BE2C (cell line): ENCODE results near the gene RAB31.
A peak's percentile ranks its signal among the peaks of the same experiment; 100 is the strongest.

Experiments
- DNase-seq: peaks from one replicate; pipeline ENCODE4 v3.0.0-alpha.2; 2020
- H3K27me3 ChIP-seq: fragments of 250-450 bp; sonication (Bioruptor Pico); 2 replicates; pipeline ENCODE4 v1.5.1; 2020; ENCODE audit warnings: mild to moderate bottlenecking
- H3K36me3 ChIP-seq: fragments of 250-450 bp; sonication (Bioruptor Pico); 2 replicates; pipeline ENCODE4 v1.5.1; 2020; ENCODE audit warnings: mild to moderate bottlenecking
- H3K4me1 ChIP-seq: fragments of 250-450 bp; sonication (Bioruptor Pico); 2 replicates; pipeline ENCODE4 v1.5.1; 2020
- H3K4me3 ChIP-seq: 2 replicates; pipeline ENCODE4 v1.5.1; 2011; ENCODE audit warnings: low read depth, low read length
- H3K9me3 ChIP-seq: fragments of 250-450 bp; sonication (Bioruptor Pico); 2 replicates; pipeline ENCODE4 v1.5.1; 2020
- CTCF ChIP-seq: IDR thresholded peaks from 2 replicates; pipeline ENCODE4 v1.5.1; 2012; ENCODE audit warnings: mild to moderate bottlenecking, low read depth, low read length

Gene RAB31

GRCh38 chr18:9741406-9741792, 33.3 kb downstream of the RAB31 start:
- Histone ChIP-seq H3K36me3 (no peaks in the 10 kb centered on the region), H3K4me1 (no peaks in the 10 kb centered on the region; the same call in none of the 2 replicates), H3K27me3 (no peaks in the 10 kb centered on the region), H3K4me3 (no peak overlapping the region), H3K9me3 (no peaks in the 10 kb centered on the region)
- no peak for TF ChIP-seq CTCF
- DNase-seq: no peak

- peak; percentile 33 for DNase-seq
- H3K4me3 ChIP-seq: no peak overlapping the region
- H3K4me1 ChIP-seq: no peaks in the 10 kb centered on the region; the same call in none of the 2 replicates
Observed at GRCh38 chr18:9741793-9742523, 33.9 kb downstream of the RAB31 start.

GRCh38 chr18:9742524-9743131, 34.5 kb downstream of the RAB31 start:
- H3K9me3 ChIP-seq: no peaks in the 10 kb centered on the region
- H3K27me3 ChIP-seq: no peaks in the 10 kb centered on the region
- DNase-seq: no peak
- H3K36me3 ChIP-seq: no peaks in the 10 kb centered on the region
- H3K4me3 ChIP-seq: no peak overlapping the region
- no peak for TF ChIP-seq CTCF
- no peaks in the 10 kb centered on the region; the same call in 1 of the 2 replicates for H3K4me1 ChIP-seq

More at GRCh38 chr18:9741793-9742523, 33.9 kb downstream of the RAB31 start:
- no peaks in the 10 kb centered on the region for H3K9me3 ChIP-seq
- no peaks in the 10 kb centered on the region for H3K36me3 ChIP-seq
- no peak for TF ChIP-seq CTCF
- H3K27me3 ChIP-seq: no peaks in the 10 kb centered on the region

GRCh38 chr18:9743200-9744016, 35.3 kb downstream of the RAB31 start:
- Histone ChIP-seq H3K36me3 (no peaks in the 10 kb centered on the region), H3K9me3 (no peaks in the 10 kb centered on the region), H3K4me1 (no peaks in the 10 kb centered on the region; the same call in 1 of the 2 replicates), H3K4me3 (no peak overlapping the region), H3K27me3 (no peaks in the 10 kb centered on the region)
- TF ChIP-seq CTCF: no peak
- peak; percentile 37 for DNase-seq

DNA sequence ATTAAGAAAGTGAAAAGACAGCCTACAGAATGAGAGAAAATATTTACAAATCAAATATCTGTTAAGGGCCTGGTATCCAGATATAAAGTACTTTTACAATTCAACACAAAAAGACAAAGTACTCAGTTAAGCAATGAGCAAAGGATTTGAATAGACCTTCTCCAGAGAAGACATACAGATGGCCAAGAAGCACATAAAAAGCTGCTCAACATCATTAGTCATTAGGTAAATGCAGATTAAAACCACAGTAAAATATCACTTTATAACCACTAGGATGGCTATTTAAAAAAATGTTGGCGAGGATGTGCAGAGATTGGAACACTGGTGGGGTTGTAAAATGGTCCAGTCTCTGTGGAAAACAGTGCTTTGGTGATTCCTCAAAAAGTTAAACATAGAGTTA, 38.9 kb downstream of the RAB31 start:
- Histone ChIP-seq H3K4me3 (no peak overlapping the region), H3K36me3 (no peaks in the 10 kb centered on the region), H3K4me1 (no peaks in the 10 kb centered on the region; the same call in 1 of the 2 replicates), H3K27me3 (no peaks in the 10 kb centered on the region), H3K9me3 (no peaks in the 10 kb centered on the region)
- TF ChIP-seq CTCF: no peak
- no peak for DNase-seq
